Neural progenitor cell (in vitro differentiated cells): ENCODE data around the gene MORC2. TPM values are rescaled to one million over a fixed set of nuclear protein-coding genes. Genes with fewer than 3 reads are reported as not detected.

Source experiments
- DNase-seq: peaks from one replicate; pipeline ENCODE4 v3.0.0-alpha.2; 2016; ENCODE audit warnings: low spot score
- H2AFZ ChIP-seq: fragments of 200-600 bp; sonication (generic); replicated peaks from 2 replicates; pipeline ENCODE4 v1.6.1; 2016; ENCODE audit warnings: antibody characterized with exemption
- H3F3A ChIP-seq: fragments of 200-600 bp; sonication (generic); 2 replicates; pipeline ENCODE4 v1.6.1; 2016; ENCODE audit warnings: antibody characterized with exemption, low read depth
- H3K27ac ChIP-seq: fragments of 200-600 bp; sonication (generic); 2 replicates; pipeline ENCODE4 v1.5.1; 2016; ENCODE audit warnings: mild to moderate bottlenecking
- H3K27me3 ChIP-seq: fragments of 200-600 bp; sonication (generic); 2 replicates; pipeline ENCODE4 v1.6.1; 2016; ENCODE audit warnings: mild to moderate bottlenecking, moderate library complexity
- H3K36me3 ChIP-seq: fragments of 200-600 bp; sonication (generic); 2 replicates; pipeline ENCODE4 v1.5.1; 2016
- H3K4me1 ChIP-seq: fragments of 200-600 bp; sonication (generic); 2 replicates; pipeline ENCODE4 v1.6.1; 2016; ENCODE audit warnings: mixed run types
- H3K4me2 ChIP-seq: fragments of 200-600 bp; sonication (generic); 2 replicates; pipeline ENCODE4 v1.6.1; 2016
- H3K4me3 ChIP-seq: fragments of 200-600 bp; sonication (generic); 2 replicates; pipeline ENCODE4 v1.5.1; 2016
- H3K79me2 ChIP-seq: fragments of 200-600 bp; sonication (generic); 2 replicates; pipeline ENCODE4 v1.6.1; 2016; ENCODE audit warnings: low read depth
- H3K9ac ChIP-seq: fragments of 200-600 bp; sonication (generic); 2 replicates; pipeline ENCODE4 v1.6.1; 2016
- H3K9me3 ChIP-seq: fragments of 200-600 bp; sonication (generic); 2 replicates; pipeline ENCODE4 v1.5.1; 2016; ENCODE audit warnings: low read depth
- H4K20me1 ChIP-seq: fragments of 200-600 bp; sonication (generic); 2 replicates; pipeline ENCODE4 v1.6.1; 2016; ENCODE audit warnings: low read depth
- H3K27ac Mint-ChIP-seq: 3 replicates; pipeline ENCODE4 v1.8.0; 2021; ENCODE audit warnings: mixed read lengths
- H3K27me3 Mint-ChIP-seq: 2 replicates; pipeline ENCODE4 v1.8.0; 2022; ENCODE audit warnings: low read depth, mild to moderate bottlenecking, inconsistent platforms, moderate library complexity, mixed read lengths; ENCODE audit not compliant: insufficient read depth
- H3K36me3 Mint-ChIP-seq: 3 replicates; pipeline ENCODE4 v1.8.0; 2021; ENCODE audit warnings: mixed read lengths
- H3K4me1 Mint-ChIP-seq: 3 replicates; pipeline ENCODE4 v1.8.0; 2021; ENCODE audit warnings: mixed read lengths
- H3K4me3 Mint-ChIP-seq: 3 replicates; pipeline ENCODE4 v1.8.0; 2021; ENCODE audit warnings: mild to moderate bottlenecking, moderate library complexity, mixed read lengths
- H3K9me3 Mint-ChIP-seq: 3 replicates; pipeline ENCODE4 v1.8.0; 2020; ENCODE audit warnings: mixed read lengths
- CTCF ChIP-seq: fragments of 200-600 bp; sonication (generic); IDR thresholded peaks from 2 replicates; pipeline ENCODE4 v1.5.1; 2017; ENCODE audit warnings: antibody characterized with exemption, mild to moderate bottlenecking
- EZH2 ChIP-seq: fragments of 200-600 bp; sonication (generic); IDR thresholded peaks from 2 replicates; pipeline ENCODE4 v1.6.1; 2017; ENCODE audit warnings: antibody characterized with exemption, mild to moderate bottlenecking, moderate library complexity
- EZH2phosphoT487 ChIP-seq: fragments of 200-600 bp; sonication (generic); IDR thresholded peaks from 2 replicates; pipeline ENCODE4 v1.6.1; 2017; ENCODE audit warnings: antibody characterized with exemption
- total RNA-seq: library from RNA; depleted of rRNA; stranded (reverse); fragments of >200 nt; gene quantifications from 2 replicates; pipeline ENCODE4 v1.2.3, GENCODE V29; 2015; ENCODE audit warnings: low replicate concordance

MORC2 gene
- total RNA-seq, 1 donor from 2014 or later = 29.8 TPM

DNA sequence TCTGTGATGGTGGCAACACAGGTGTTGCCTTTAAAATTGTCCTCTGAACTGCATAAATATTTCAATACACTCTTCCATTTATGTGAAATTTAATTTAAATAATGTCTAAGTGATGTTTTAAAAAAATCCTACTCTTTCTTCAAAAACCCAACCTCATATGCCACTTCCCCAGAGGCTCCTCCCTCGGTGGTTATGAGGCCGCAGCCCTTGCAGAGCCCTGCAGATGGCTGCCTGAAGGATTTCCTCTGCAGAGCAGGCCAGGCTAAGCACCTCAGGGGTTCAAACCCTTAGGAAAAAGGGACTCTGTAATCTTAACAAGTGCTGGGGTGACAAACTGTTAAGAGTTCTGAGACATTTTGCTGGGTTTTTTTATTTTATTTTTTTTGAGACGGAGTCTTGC lies 25.2 kb downstream of the MORC2 start:
- no peak for TF ChIP-seq EZH2
- TF ChIP-seq CTCF = no peak
- no peak for TF ChIP-seq EZH2phosphoT487
- H3K27me3 Mint-ChIP-seq = peaks cover 3% of the 10 kb centered on the region
- H2AFZ ChIP-seq = no peak overlapping the region

GRCh38 chr22:30941363-30941740 lies 27.2 kb downstream of the MORC2 start:
- H3K4me1 Mint-ChIP-seq = peaks cover 4% of the 10 kb centered on the region
- peaks cover 2% of the 10 kb centered on the region for H3K27me3 Mint-ChIP-seq
- Histone ChIP-seq H3K9me3 (no peaks in the 10 kb centered on the region), H4K20me1 (peaks cover 9% of the 10 kb centered on the region), H2AFZ (no peak overlapping the region), H3K4me3 (no peak overlapping the region), H3K27me3 (no peaks in the 10 kb centered on the region), H3K4me1 (peaks cover 5% of the 10 kb centered on the region), H3K4me2 (no peak overlapping the region), H3F3A (peaks cover 3% of the 10 kb centered on the region), H3K27ac (no peak overlapping the region), H3K79me2 (peaks cover 13% of the 10 kb centered on the region), H3K36me3 (peaks cover 8% of the 10 kb centered on the region), H3K9ac (no peak overlapping the region)
- H3K4me3 Mint-ChIP-seq = no peak overlapping the region
- TF ChIP-seq CTCF (no peak), EZH2phosphoT487 (no peak), EZH2 (no peak)
- no peaks in the 10 kb centered on the region for H3K9me3 Mint-ChIP-seq
- H3K27ac Mint-ChIP-seq = peak overlapping the region; percentile 77
- DNase-seq = no peak
- H3K36me3 Mint-ChIP-seq = peaks cover 56% of the 10 kb centered on the region

More for the DNA sequence above, 25.2 kb downstream of the MORC2 start:
- Histone ChIP-seq H3K4me1 (peaks cover 25% of the 10 kb centered on the region), H3K79me2 (peaks cover 18% of the 10 kb centered on the region), H3K4me3 (no peak overlapping the region), H3K36me3 (peaks cover 3% of the 10 kb centered on the region), H3K9ac (no peak overlapping the region), H3K4me2 (no peak overlapping the region), H3K9me3 (no peaks in the 10 kb centered on the region), H3F3A (peaks cover 23% of the 10 kb centered on the region), H3K27me3 (no peaks in the 10 kb centered on the region), H4K20me1 (peaks cover 28% of the 10 kb centered on the region), H3K27ac (no peak overlapping the region)
- H3K9me3 Mint-ChIP-seq = no peaks in the 10 kb centered on the region
- no peak for DNase-seq
- H3K27ac Mint-ChIP-seq = no peak overlapping the region
- peaks cover 4% of the 10 kb centered on the region for H3K4me1 Mint-ChIP-seq
- no peak overlapping the region for H3K4me3 Mint-ChIP-seq
- peaks cover 48% of the 10 kb centered on the region for H3K36me3 Mint-ChIP-seq

DNA sequence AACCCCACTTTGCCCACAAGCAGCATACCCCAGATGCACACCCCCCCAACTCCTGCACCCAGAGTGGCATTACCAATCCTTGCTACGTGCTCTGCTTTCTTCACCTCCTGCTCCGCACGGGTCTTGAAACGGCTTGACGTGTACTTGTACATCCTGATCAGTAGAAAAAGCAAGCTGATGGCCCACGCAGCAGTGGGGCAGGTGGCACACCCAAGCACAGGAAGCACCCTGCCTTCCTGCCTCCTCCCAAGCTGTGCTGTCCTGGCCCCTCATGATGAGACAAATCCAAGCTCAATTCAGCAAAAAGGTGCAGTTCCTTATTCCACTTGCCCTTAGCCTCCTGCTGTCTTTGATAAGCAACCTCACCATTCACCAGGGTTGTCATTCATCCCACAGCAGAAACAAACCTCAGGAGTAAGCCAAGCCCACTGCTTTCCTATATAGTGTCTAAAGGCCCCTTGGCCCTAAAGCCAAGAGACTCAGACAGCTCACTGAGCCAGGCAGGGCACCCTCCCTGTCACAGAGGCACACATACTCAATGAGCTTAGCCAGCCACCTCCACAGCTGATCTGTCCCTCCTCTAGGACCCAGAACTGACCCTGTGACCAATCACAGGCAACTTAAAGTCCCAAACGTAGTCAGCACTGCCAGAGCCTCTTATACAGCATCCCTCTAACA lies 27.8 kb downstream of the MORC2 start:
- H3F3A ChIP-seq = no peaks in the 10 kb centered on the region
- DNase-seq = no peak
- no peaks in the 10 kb centered on the region for H3K4me1 ChIP-seq
- no peak overlapping the region for H3K4me3 ChIP-seq
- H3K9me3 ChIP-seq = no peaks in the 10 kb centered on the region
- H2AFZ ChIP-seq = no peak overlapping the region
- peaks cover 8% of the 10 kb centered on the region for H3K79me2 ChIP-seq
- H3K4me3 Mint-ChIP-seq = no peak overlapping the region
- peaks cover 4% of the 10 kb centered on the region for H4K20me1 ChIP-seq
- H3K36me3 Mint-ChIP-seq = peaks cover 52% of the 10 kb centered on the region
- no peak overlapping the region for H3K27ac ChIP-seq
- H3K27me3 Mint-ChIP-seq = peaks cover 2% of the 10 kb centered on the region
- H3K36me3 ChIP-seq = peaks cover 13% of the 10 kb centered on the region
- H3K4me2 ChIP-seq = no peak overlapping the region
- H3K4me1 Mint-ChIP-seq = no peaks in the 10 kb centered on the region
- no peaks in the 10 kb centered on the region for H3K9me3 Mint-ChIP-seq
- H3K9ac ChIP-seq = no peak overlapping the region
- H3K27me3 ChIP-seq = no peaks in the 10 kb centered on the region
- TF ChIP-seq EZH2phosphoT487 = no peak
- H3K27ac Mint-ChIP-seq = no peak overlapping the region

DNA sequence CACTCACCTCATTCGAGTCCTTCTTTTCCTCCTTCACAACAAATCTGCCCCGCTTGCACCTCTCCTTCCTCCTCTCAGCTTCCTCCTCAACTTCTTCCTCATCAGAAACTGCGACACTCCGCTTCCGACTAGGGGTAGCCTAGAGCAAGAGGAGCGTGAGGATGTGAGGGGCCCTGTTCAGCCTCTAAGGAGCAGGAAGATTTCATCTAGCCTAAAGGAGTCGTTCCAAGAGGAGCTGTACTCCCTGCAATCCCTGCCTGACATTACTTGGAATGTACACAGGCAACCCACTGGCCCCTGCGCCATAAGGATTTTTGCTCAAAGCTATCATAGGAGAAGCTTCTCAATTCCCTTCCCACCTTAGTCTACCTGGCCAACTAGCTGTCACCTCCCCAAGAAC lies 34.5 kb downstream of the MORC2 start:
- Histone ChIP-seq H4K20me1 (peaks cover 1% of the 10 kb centered on the region), H3K4me2 (no peak overlapping the region), H3K9me3 (no peaks in the 10 kb centered on the region), H3K4me3 (no peak overlapping the region), H3K4me1 (no peaks in the 10 kb centered on the region), H3F3A (no peaks in the 10 kb centered on the region), H3K27me3 (no peaks in the 10 kb centered on the region), H3K79me2 (no peaks in the 10 kb centered on the region), H3K27ac (no peak overlapping the region), H2AFZ (no peak overlapping the region), H3K36me3 (peaks cover 12% of the 10 kb centered on the region), H3K9ac (no peak overlapping the region)
- Mint-ChIP-seq H3K9me3 (no peaks in the 10 kb centered on the region), H3K27me3 (no peaks in the 10 kb centered on the region), H3K4me1 (no peaks in the 10 kb centered on the region), H3K4me3 (no peak overlapping the region), H3K36me3 (peaks cover 55% of the 10 kb centered on the region), H3K27ac (no peak overlapping the region)
- DNase-seq = no peak
- TF ChIP-seq EZH2 = no peak
- no peak for TF ChIP-seq EZH2phosphoT487
- no peak for TF ChIP-seq CTCF
